ENCODE results near the gene EMSY.

EMSY gene

DNA sequence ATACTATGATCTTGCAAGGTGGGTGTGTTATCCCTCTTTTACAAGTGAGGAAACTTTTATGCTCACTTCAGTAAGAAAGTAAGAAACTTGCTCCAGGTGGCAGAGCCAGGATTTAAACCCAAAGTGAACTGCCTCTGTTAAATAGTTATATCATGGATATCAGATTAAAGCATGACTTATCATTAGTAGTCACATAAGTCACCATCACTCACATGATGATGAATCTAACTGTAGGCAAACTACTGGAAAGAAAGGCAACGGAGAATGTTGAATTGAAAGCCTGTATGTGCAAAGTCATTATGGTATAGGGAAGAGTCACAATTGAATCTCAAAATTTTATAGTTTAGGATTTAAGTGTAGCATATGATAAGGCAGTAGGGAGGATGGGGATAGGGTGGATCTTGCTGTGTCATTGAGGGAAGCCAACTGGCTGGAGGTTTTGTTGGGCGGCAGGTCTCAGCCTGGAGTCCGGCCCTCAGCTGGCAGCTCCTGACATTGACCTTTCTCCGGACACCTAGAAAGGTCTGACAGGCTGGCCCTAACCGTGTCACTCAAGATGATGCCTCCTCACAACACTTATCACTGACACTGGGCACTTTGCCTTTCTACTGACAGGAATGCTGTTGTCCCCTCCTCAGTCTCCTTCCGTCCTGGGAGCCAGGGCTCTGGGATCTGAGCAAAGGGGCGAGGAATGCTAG is 98.3 kb downstream of the EMSY start:
- H3K36me3 ChIP-seq = peaks cover 60 to 75% (median 70%) of the 10 kb centered on the region in 3 donors
- intact Hi-C loops (cut with DNase I; ENCODE audit: low total_unique reads) = no loop called here
- no peaks in the 10 kb centered on the region for H3K27me3 ChIP-seq
- DNase-seq = no peak
- no peaks in the 10 kb centered on the region for H3K9me3 ChIP-seq
- no peaks in the 10 kb centered on the region for H3K4me1 ChIP-seq
- H3K4me3 ChIP-seq = no peak overlapping the region
- no peak for TF ChIP-seq CTCF (IDR thresholded peaks at IDR 0.05)
- no peak overlapping the region for H3K27ac ChIP-seq

GRCh38 chr11:76550781-76551180 is 106.0 kb downstream of the EMSY start:
- Histone ChIP-seq H3K27ac (no peak overlapping the region), H3K36me3 (peaks cover 4 to 33% (median 9%) of the 10 kb centered on the region in 3 donors), H3K9me3 (no peaks in the 10 kb centered on the region), H3K4me3 (no peak overlapping the region), H3K27me3 (no peaks in the 10 kb centered on the region), H3K4me1 (peaks cover 0 to 8% (median 0%) of the 10 kb centered on the region in 4 donors)
- TF ChIP-seq CTCF (IDR thresholded peaks at IDR 0.05) = no peak
- intact Hi-C loops (cut with DNase I; ENCODE audit: low total_unique reads) = no loop called here
- no peak for DNase-seq

GRCh38 chr11:76551400-76551799 is 106.6 kb downstream of the EMSY start:
- intact Hi-C loops (cut with DNase I; ENCODE audit: low total_unique reads) = no loop called here
- Histone ChIP-seq H3K27me3 (no peaks in the 10 kb centered on the region), H3K36me3 (peaks cover 0 to 27% (median 3%) of the 10 kb centered on the region in 3 donors), H3K4me1 (peaks cover 0 to 8% (median 0%) of the 10 kb centered on the region in 4 donors), H3K27ac (no peak overlapping the region), H3K4me3 (no peak overlapping the region), H3K9me3 (no peaks in the 10 kb centered on the region)
- TF ChIP-seq CTCF (IDR thresholded peaks at IDR 0.05) = peak; percentile 36 to 41
- DNase-seq = no peak

GRCh38 chr11:76552987-76553386 is 108.2 kb downstream of the EMSY start:
- Histone ChIP-seq H3K4me3 (no peak overlapping the region), H3K36me3 (peaks cover 0 to 19% (median 0%) of the 10 kb centered on the region in 3 donors), H3K27me3 (no peaks in the 10 kb centered on the region), H3K27ac (no peak overlapping the region), H3K9me3 (no peaks in the 10 kb centered on the region), H3K4me1 (peaks cover 0 to 8% (median 0%) of the 10 kb centered on the region in 4 donors)
- no peak for TF ChIP-seq CTCF (IDR thresholded peaks at IDR 0.05)
- intact Hi-C loops (cut with DNase I; ENCODE audit: low total_unique reads) = no loop called here
- DNase-seq = no peak

DNA sequence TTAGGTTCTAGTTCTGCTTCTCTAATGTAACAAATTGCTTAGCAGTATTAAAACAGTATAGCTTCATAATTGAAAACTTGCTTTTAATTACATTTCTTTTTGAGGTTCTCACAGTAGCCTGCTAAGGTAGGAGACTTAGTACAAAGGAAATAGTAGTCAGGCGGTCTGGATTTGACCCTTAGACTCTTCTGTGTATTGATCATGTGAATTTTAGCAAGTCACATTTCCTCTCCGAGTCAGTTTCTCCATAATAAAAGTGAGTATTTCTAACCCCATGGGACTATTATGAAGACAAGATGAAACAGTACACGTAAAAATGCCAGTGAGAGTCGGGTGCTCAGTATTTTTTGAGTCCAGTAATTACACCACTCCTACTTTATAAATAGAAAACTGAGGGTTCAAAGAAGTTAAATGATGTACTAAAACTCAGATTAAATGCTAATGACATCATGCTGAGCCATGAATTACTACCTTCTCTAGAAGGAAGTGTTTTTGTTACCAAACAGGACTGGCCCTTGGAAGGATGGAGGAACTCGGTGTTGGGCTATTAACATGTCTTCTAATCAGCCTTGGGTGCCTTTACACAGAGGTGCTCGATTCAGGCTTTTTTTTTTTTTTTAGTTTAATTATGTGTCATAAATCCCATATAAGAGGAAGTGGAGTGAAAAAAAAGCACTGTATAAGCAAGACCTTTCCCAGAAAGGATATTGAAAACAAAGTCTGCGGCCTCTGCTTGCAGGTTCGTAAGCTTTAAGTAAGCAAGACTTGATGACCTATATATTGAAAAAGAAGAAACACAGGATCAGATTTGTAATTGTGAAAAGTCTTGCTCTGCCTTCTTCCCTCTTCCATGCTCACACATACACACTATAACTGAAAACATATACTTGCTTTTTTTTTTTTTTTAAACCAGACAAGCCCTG is 109.0 kb downstream of the EMSY start:
- peaks cover 0 to 8% (median 0%) of the 10 kb centered on the region in 4 donors for H3K4me1 ChIP-seq
- H3K4me3 ChIP-seq = no peak overlapping the region
- no peaks in the 10 kb centered on the region for H3K27me3 ChIP-seq
- no peaks in the 10 kb centered on the region for H3K9me3 ChIP-seq
- TF ChIP-seq CTCF (IDR thresholded peaks at IDR 0.05) = no peak
- DNase-seq = no peak
- intact Hi-C loops (cut with DNase I; ENCODE audit: low total_unique reads) = no loop called here
- H3K27ac ChIP-seq = no peak overlapping the region
- peaks cover 0 to 16% (median 0%) of the 10 kb centered on the region in 3 donors for H3K36me3 ChIP-seq
